ENCODE data around the gene MTARC1.

DNA sequence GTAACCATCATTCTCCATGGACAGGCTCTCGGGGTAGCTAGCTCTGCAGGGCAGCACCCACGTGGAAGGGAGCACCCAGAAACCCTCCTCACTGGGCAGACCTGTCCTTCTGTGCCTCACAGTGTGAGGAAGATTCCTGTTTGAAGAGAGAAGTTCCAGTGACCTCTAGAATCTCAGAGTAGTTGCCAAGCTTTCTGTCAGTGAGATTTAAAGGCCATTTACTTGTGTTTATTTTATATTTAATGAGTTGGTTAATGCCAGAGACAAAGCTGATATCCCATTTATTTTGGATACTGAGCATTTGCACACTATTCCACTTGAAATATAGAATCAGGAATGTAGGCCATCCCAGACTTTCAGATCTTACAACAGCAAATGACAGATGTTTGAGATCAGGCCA lies 28.7 kb downstream of the MTARC1 start:
- TF ChIP-seq GATA2 (IDR thresholded peaks at IDR 0.05; ENCODE audit: low read depth, low read length), result no peak
- no peak for TF ChIP-seq GATA3 (IDR thresholded peaks at IDR 0.05; ENCODE audit: low read depth, low read length)
